Stimulated activated CD4-positive, alpha-beta T cell treated with anti-CD3 and anti-CD28 coated beads, Interleukin-15, amount 100 ng/mL, for 1 hour (primary cell): ENCODE measurements around the gene SLU7.
A peak's percentile ranks its signal among the peaks of the same experiment; 100 is the strongest.

ENCODE experiments used
- DNase-seq, 2 donors: peaks; one replicate each; pipeline ENCODE4 v3.0.0-alpha.2; 2020; ENCODE audit warnings: low read depth in 1 of 2, low spot score in 1 of 2

Gene SLU7

GRCh38 chr5:160418561-160419457, at the start of gene SLU7:
Gene SLU7, minus strand, starts transcription at chr5:160419081. Its CDS starts 3,787 bp downstream, at chr5:160415294.
- peak; percentile 81 to 89 for DNase-seq

- DNase-seq = no peak
These were observed 49.6 kb upstream of the SLU7 start for GRCh38 chr5:160468363-160468975.

GRCh38 chr5:160467555-160468362, 48.9 kb upstream of the SLU7 start:
- DNase-seq = peak; percentile 41 to 61

GRCh38 chr5:160466889-160467554, 48.1 kb upstream of the SLU7 start:
- DNase-seq = no peak

GRCh38 chr5:160466116-160466515, 47.2 kb upstream of the SLU7 start:
- no peak for DNase-seq

- DNase-seq = no peak
These were observed 45.6 kb upstream of the SLU7 start for GRCh38 chr5:160464466-160464797.

GRCh38 chr5:160463740-160464465, 45.0 kb upstream of the SLU7 start:
- DNase-seq = no peak

- no peak for DNase-seq
These were observed 44.3 kb upstream of the SLU7 start for GRCh38 chr5:160463227-160463626.

- DNase-seq = no peak
These were observed 43.3 kb upstream of the SLU7 start for GRCh38 chr5:160462167-160462566.

GRCh38 chr5:160461378-160461777, 42.5 kb upstream of the SLU7 start:
- no peak for DNase-seq

GRCh38 chr5:160460377-160461049, 41.6 kb upstream of the SLU7 start:
- DNase-seq = no peak

- DNase-seq = no peak
These were observed 40.2 kb upstream of the SLU7 start for GRCh38 chr5:160458806-160459800.

GRCh38 chr5:160457252-160457651, 38.4 kb upstream of the SLU7 start:
- DNase-seq = no peak

GRCh38 chr5:160456480-160457177, 37.7 kb upstream of the SLU7 start:
- DNase-seq = no peak

- DNase-seq = no peak
These were observed 36.7 kb upstream of the SLU7 start for GRCh38 chr5:160455600-160455999.

GRCh38 chr5:160453751-160454150, 34.9 kb upstream of the SLU7 start:
- no peak for DNase-seq

GRCh38 chr5:160452795-160453194, 33.9 kb upstream of the SLU7 start:
- no peak for DNase-seq

GRCh38 chr5:160452036-160452435, 33.2 kb upstream of the SLU7 start:
- no peak for DNase-seq
